Liver (tissue), 3 donors: ENCODE measurements around the gene KCTD8.

Source experiments
- FOXA1 ChIP-seq: IDR thresholded peaks from 2 replicates; pipeline ENCODE4 v1.6.1; 2016; ENCODE audit warnings: antibody characterized with exemption
- JUND ChIP-seq, 2 donors: IDR thresholded peaks; 2 replicates each; pipeline ENCODE4 v1.6.1; 2016; ENCODE audit warnings: antibody characterized with exemption in 2 of 2
- RAD21 ChIP-seq, 2 donors: IDR thresholded peaks; 2 replicates each; pipeline ENCODE4 v1.6.1; 2016; ENCODE audit warnings: antibody characterized with exemption in 2 of 2, mild to moderate bottlenecking in 2 of 2
- SP1 ChIP-seq: IDR thresholded peaks from 2 replicates; pipeline ENCODE4 v1.6.1; 2018; ENCODE audit warnings: antibody characterized with exemption, mild to moderate bottlenecking
- TAF1 ChIP-seq: conservative IDR thresholded peaks from 2 replicates; pipeline ENCODE4 v1.6.1; 2016; ENCODE audit warnings: antibody characterized with exemption, mild to moderate bottlenecking
- TF ChIP-seq, protein P1 (sequence below): fragments of 150-350 bp; IDR thresholded peaks from 2 replicates; pipeline ENCODE4 v1.5.1; 2017; ENCODE audit warnings: improper control_type of control experiment, low read depth, low read length; ENCODE audit not compliant: missing input control
- donor health status: healthy.
- donor health status: healthy.

DNA sequence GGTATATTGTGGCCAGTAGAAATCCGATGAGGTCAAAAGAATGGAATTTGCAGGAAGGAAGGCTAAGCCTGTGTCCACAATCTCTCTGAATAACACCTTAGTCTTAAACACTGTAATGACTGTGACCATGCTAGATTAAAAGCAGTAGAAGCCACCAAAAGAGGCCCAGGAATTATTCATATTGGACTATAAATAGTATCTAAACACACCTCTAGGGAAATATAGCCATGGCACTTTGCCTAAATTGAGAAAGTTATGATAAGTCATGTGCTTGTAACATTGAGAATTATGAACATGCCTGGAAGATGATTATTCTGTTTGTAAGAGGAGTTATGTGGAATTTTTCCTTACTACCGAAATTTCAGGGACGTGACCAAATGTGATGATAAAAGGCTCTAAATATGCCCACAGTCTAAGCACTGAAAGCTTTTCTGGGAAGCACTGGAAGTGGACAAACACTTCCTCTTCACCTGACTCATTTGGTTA, 298.5 kb downstream of the KCTD8 start:
- TF ChIP-seq JUND (IDR thresholded peaks at IDR 0.05) (no peak), TAF1 (no peak), SP1 (no peak), RAD21 (IDR thresholded peaks at IDR 0.05) (no peak), FOXA1 (no peak)
- TF ChIP-seq, protein P1, sequence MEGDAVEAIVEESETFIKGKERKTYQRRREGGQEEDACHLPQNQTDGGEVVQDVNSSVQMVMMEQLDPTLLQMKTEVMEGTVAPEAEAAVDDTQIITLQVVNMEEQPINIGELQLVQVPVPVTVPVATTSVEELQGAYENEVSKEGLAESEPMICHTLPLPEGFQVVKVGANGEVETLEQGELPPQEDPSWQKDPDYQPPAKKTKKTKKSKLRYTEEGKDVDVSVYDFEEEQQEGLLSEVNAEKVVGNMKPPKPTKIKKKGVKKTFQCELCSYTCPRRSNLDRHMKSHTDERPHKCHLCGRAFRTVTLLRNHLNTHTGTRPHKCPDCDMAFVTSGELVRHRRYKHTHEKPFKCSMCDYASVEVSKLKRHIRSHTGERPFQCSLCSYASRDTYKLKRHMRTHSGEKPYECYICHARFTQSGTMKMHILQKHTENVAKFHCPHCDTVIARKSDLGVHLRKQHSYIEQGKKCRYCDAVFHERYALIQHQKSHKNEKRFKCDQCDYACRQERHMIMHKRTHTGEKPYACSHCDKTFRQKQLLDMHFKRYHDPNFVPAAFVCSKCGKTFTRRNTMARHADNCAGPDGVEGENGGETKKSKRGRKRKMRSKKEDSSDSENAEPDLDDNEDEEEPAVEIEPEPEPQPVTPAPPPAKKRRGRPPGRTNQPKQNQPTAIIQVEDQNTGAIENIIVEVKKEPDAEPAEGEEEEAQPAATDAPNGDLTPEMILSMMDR: no peak
